HepG2 (cell line): ENCODE results near the gene HS3ST3B1. TPM values are rescaled to one million over a fixed set of nuclear protein-coding genes. Genes with fewer than 3 reads are reported as not detected.
A peak's percentile ranks its signal among the peaks of the same experiment; 100 is the strongest.

Experiments used
- ATAD3A ChIP-seq: sonication (generic); formaldehyde crosslinking; IDR thresholded peaks from 2 replicates; pipeline ENCODE4 v1.4.0; 2020; ENCODE audit warnings: missing genetic modification reagents
- EP300 ChIP-seq, 3 experiments: sonication (generic) in 1 of 3; formaldehyde crosslinking in 1 of 3; IDR thresholded peaks; 2 replicates each; pipeline versions ENCODE4 v1.5.1 to v1.6.1; 2011 to 2020; ENCODE audit warnings: low read depth in 2 of 3, low read length in 2 of 3, borderline replicate concordance in 1 of 3, improper control_type of control experiment in 1 of 3, mild to moderate bottlenecking in 1 of 3, missing genetic modification reagents in 1 of 3, moderate library complexity in 1 of 3
- FIP1L1 ChIP-seq: fragments of 200-400 bp; formaldehyde crosslinking; IDR thresholded peaks from 2 replicates; pipeline ENCODE4 v1.6.1; 2018; ENCODE audit warnings: low read depth, mild to moderate bottlenecking, low read length, moderate library complexity, borderline replicate concordance; ENCODE audit not compliant: insufficient read depth
- GABPB1 ChIP-seq: IDR thresholded peaks from 2 replicates; pipeline ENCODE4 v1.6.1; 2016; ENCODE audit warnings: mild to moderate bottlenecking, missing genetic modification reagents, moderate library complexity, missing compliant biosample characterization
- GFI1 ChIP-seq: sonication (generic); formaldehyde crosslinking; IDR thresholded peaks from 2 replicates; pipeline ENCODE4 v1.5.0; 2020; ENCODE audit warnings: missing genetic modification reagents, mild to moderate bottlenecking, borderline replicate concordance
- HNF1A ChIP-seq, 2 experiments: sonication (generic) in 1 of 2; formaldehyde crosslinking in 1 of 2; IDR thresholded peaks; 2 replicates each; pipeline versions ENCODE4 v1.4.0 to v1.6.1; 2016 to 2020; ENCODE audit warnings: borderline replicate concordance in 1 of 2, low read depth in 1 of 2, mild to moderate bottlenecking in 1 of 2, missing genetic modification reagents in 1 of 2
- KDM5B ChIP-seq: sonication (generic); formaldehyde crosslinking; IDR thresholded peaks from 2 replicates; pipeline ENCODE4 v1.4.0; 2020; ENCODE audit warnings: missing genetic modification reagents, mild to moderate bottlenecking, borderline replicate concordance
- KLF6 ChIP-seq: IDR thresholded peaks from 2 replicates; pipeline ENCODE4 v1.8.0; 2016; ENCODE audit warnings: missing biosample characterization, missing genetic modification reagents
- MED1 ChIP-seq: sonication (generic); formaldehyde crosslinking; IDR thresholded peaks from 2 replicates; pipeline ENCODE4 v1.4.0; 2020; ENCODE audit warnings: missing genetic modification reagents
- MEIS2 ChIP-seq: sonication (generic); formaldehyde crosslinking; IDR thresholded peaks from 2 replicates; pipeline ENCODE4 v1.9.0; 2021; ENCODE audit warnings: mild to moderate bottlenecking, missing genetic modification reagents
- NAIF1 ChIP-seq: sonication (generic); formaldehyde crosslinking; IDR thresholded peaks from 2 replicates; pipeline ENCODE4 v1.5.0; 2020; ENCODE audit warnings: mild to moderate bottlenecking, missing genetic modification reagents, borderline replicate concordance
- POLR2A ChIP-seq, 2 experiments: IDR thresholded peaks; 2 replicates each; pipeline ENCODE4 v1.6.1; 2011; ENCODE audit warnings: low read depth in 2 of 2, low read length in 2 of 2, mild to moderate bottlenecking in 1 of 2, moderate library complexity in 1 of 2; ENCODE audit not compliant: insufficient read depth in 1 of 2
- RBFOX2 ChIP-seq: fragments of 200-400 bp; formaldehyde crosslinking; IDR thresholded peaks from 2 replicates; pipeline ENCODE4 v1.6.1; 2017; ENCODE audit warnings: low read depth, mild to moderate bottlenecking, low read length
- SALL1 ChIP-seq: sonication (generic); formaldehyde crosslinking; IDR thresholded peaks from 2 replicates; pipeline ENCODE4 v1.8.0; 2022; ENCODE audit warnings: mild to moderate bottlenecking, missing genetic modification reagents
- SNAPC2 ChIP-seq: sonication (generic); formaldehyde crosslinking; IDR thresholded peaks from 2 replicates; pipeline ENCODE4 v1.8.1; 2022; ENCODE audit warnings: mild to moderate bottlenecking, missing genetic modification reagents
- SRF ChIP-seq: IDR thresholded peaks from 2 replicates; pipeline ENCODE4 v1.6.1; 2011; ENCODE audit warnings: mild to moderate bottlenecking, low read depth, low read length, moderate library complexity
- TBL1XR1 ChIP-seq: fragments of 150-350 bp; IDR thresholded peaks from 2 replicates; pipeline ENCODE4 v1.6.1; 2014; ENCODE audit warnings: borderline replicate concordance, low read length; ENCODE audit not compliant: partially characterized antibody
- ZNF326 ChIP-seq: sonication (generic); formaldehyde crosslinking; IDR thresholded peaks from 2 replicates; pipeline ENCODE4 v1.4.0; 2020; ENCODE audit warnings: missing genetic modification reagents, borderline replicate concordance
- ZNF431 ChIP-seq: sonication (generic); formaldehyde crosslinking; IDR thresholded peaks from 2 replicates; pipeline ENCODE4 v1.9.0; 2022; ENCODE audit warnings: missing genetic modification reagents, low read depth, mild to moderate bottlenecking, borderline replicate concordance
- ZNF569 ChIP-seq: sonication (generic); formaldehyde crosslinking; IDR thresholded peaks from 2 replicates; pipeline ENCODE4 v1.5.0; 2020; ENCODE audit warnings: mild to moderate bottlenecking, missing genetic modification reagents, moderate library complexity, borderline replicate concordance
- ZNF616 ChIP-seq: sonication (generic); formaldehyde crosslinking; IDR thresholded peaks from 2 replicates; pipeline ENCODE4 v1.5.0; 2020; ENCODE audit warnings: low read depth, mild to moderate bottlenecking, missing genetic modification reagents
- ZNF746 ChIP-seq: sonication (generic); formaldehyde crosslinking; IDR thresholded peaks from 2 replicates; pipeline ENCODE4 v1.8.0; 2022; ENCODE audit warnings: mild to moderate bottlenecking, missing genetic modification reagents
- ZNF761 ChIP-seq: sonication (generic); formaldehyde crosslinking; conservative IDR thresholded peaks from 2 replicates; pipeline ENCODE4 v1.4.0; 2020; ENCODE audit warnings: mild to moderate bottlenecking, missing genetic modification reagents
- ZNF777 ChIP-seq: sonication (generic); formaldehyde crosslinking; IDR thresholded peaks from 2 replicates; pipeline ENCODE4 v1.4.0; 2020; ENCODE audit warnings: missing genetic modification reagents
- ZNF781 ChIP-seq: sonication (generic); formaldehyde crosslinking; IDR thresholded peaks from 2 replicates; pipeline ENCODE4 v1.5.1; 2020; ENCODE audit warnings: borderline replicate concordance, mild to moderate bottlenecking, missing genetic modification reagents; ENCODE audit errors: not compliant biosample characterization
- ZNF792 ChIP-seq: IDR thresholded peaks from 2 replicates; pipeline ENCODE4 v1.6.1; 2016
- polyA plus RNA-seq, 8 experiments: library from polyadenylated mRNA; depleted of rRNA in 3 of 8; stranded (reverse) in 7 of 8; unstranded in 1 of 8; fragments of >200 nt; fragmentation: Illumina TruSeq in 4 of 8; extraction: Trizol in 4 of 8; gene quantifications; 2 replicates each; pipeline versions ENCODE4 v1.2.1 to v1.2.3, GENCODE V29; 2011 to 2016; ENCODE audit warnings: low read depth in 4 of 8, missing spikeins in 1 of 8, mixed read lengths in 1 of 8; ENCODE audit not compliant: insufficient read depth in 1 of 8
- total RNA-seq, 5 experiments: library from RNA; depleted of rRNA; stranded (reverse); fragments of >200 nt; fragmentation: Illumina TruSeq; extraction: Trizol; gene quantifications; 2 replicates each; pipeline ENCODE4 v1.2.3, GENCODE V29; 2016; ENCODE audit warnings: low read depth in 1 of 5
- TF ChIP-seq, protein P1 (sequence below): IDR thresholded peaks from 2 replicates; pipeline ENCODE4 v1.6.1; 2018; ENCODE audit warnings: missing genetic modification reagents, mild to moderate bottlenecking, missing compliant biosample characterization

HS3ST3B1 gene
- total and polyA plus RNA-seq, 2 of the 13 experiments (the other 11 are each of a cell fraction or from before 2014, with no cell fraction given): 15.7 to 39.5 TPM

DNA sequence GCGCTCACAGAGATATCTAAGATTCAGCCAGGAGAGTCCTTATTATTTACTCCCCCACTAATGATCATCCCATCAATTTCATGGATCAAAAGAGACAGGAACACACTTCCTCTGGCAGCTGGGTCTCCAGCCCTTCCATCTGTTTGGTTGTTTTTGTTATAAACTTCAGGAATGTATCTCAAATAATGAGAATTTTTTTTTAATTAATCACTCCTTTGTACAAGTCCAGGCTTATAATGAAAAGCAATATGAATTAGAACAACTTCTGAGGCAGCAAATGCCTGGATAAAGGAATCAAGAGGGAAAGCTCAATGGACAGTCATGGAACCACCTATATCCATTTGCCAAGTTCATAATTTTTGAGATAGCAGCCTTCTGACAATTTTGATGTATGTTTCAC is 73.4 kb downstream of the HS3ST3B1 start (continued):
- no peak for TF ChIP-seq FIP1L1
- no peak for TF ChIP-seq SRF
- TF ChIP-seq ZNF326 (CRISPR knock-in tag): no peak
- TF ChIP-seq NAIF1 (CRISPR knock-in tag): no peak
- TF ChIP-seq ZNF777 (CRISPR knock-in tag): no peak
- no peak for TF ChIP-seq KDM5B (CRISPR knock-in tag)
- no peak for TF ChIP-seq SALL1
- TF ChIP-seq RBFOX2: peak; percentile 54
- TF ChIP-seq, protein P1, sequence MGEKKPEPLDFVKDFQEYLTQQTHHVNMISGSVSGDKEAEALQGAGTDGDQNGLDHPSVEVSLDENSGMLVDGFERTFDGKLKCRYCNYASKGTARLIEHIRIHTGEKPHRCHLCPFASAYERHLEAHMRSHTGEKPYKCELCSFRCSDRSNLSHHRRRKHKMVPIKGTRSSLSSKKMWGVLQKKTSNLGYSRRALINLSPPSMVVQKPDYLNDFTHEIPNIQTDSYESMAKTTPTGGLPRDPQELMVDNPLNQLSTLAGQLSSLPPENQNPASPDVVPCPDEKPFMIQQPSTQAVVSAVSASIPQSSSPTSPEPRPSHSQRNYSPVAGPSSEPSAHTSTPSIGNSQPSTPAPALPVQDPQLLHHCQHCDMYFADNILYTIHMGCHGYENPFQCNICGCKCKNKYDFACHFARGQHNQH (CRISPR knock-in tag): no peak
- no peak; the same call in 1 of the 2 replicates for TF ChIP-seq ZNF792 (CRISPR knock-in tag)
- TF ChIP-seq ZNF431 (CRISPR knock-in tag): no peak
- TF ChIP-seq GFI1 (CRISPR knock-in tag): no peak
- 0 out of 2 replicates have a peak, but pooled peaks have one; percentile 3 for TF ChIP-seq GABPB1
- no peak for TF ChIP-seq ZNF746
- TF ChIP-seq HNF1A (IDR thresholded peaks at IDR 0.05; ENCODE audit: low read depth): no peak
- TF ChIP-seq HNF1A (CRISPR knock-in tag; IDR thresholded peaks at IDR 0.05; ENCODE audit: borderline replicate concordance): no peak
- no peak for TF ChIP-seq ZNF616
- TF ChIP-seq ATAD3A (CRISPR knock-in tag): no peak
- TF ChIP-seq MEIS2 (CRISPR knock-in tag): 0 out of 2 replicates have a peak, but pooled peaks have one; percentile 8
- no peak for TF ChIP-seq SNAPC2
- TF ChIP-seq TBL1XR1: no peak
- TF ChIP-seq ZNF781 (CRISPR knock-in tag): no peak
- TF ChIP-seq MED1 (CRISPR knock-in tag): no peak
- no peak for TF ChIP-seq KLF6 (CRISPR knock-in tag)
- TF ChIP-seq ZNF761 (CRISPR knock-in tag): no peak
- TF ChIP-seq POLR2A (IDR thresholded peaks at IDR 0.05; ENCODE audit: insufficient read depth in 1 of 2, low read depth in 2 of 2, low read length in 2 of 2): no peak
- no peak for TF ChIP-seq EP300 (IDR thresholded peaks at IDR 0.05; ENCODE audit: low read depth in 2 of 2, low read length in 2 of 2)
- TF ChIP-seq EP300 (CRISPR knock-in tag; IDR thresholded peaks at IDR 0.05; ENCODE audit: borderline replicate concordance): no peak
- TF ChIP-seq ZNF569: no peak
